Small intestine (tissue), 16 donors: ENCODE results near the gene CACYBP. TPM values are rescaled to one million over a fixed set of nuclear protein-coding genes. Genes with fewer than 3 reads are reported as not detected.

Experiments
- DNase-seq, 2 donors: peaks; one replicate each; pipeline versions ENCODE4 v3.0.0 to v3.0.0-alpha.2; 2013
- FAIRE-seq: peaks from 2 replicates; lab custom pipeline; 2012; peaks lifted over from hg19 to GRCh38; lab: Jason Lieb, UNC
- H3K27ac ChIP-seq, 3 donors: one replicate each; pipeline ENCODE4 v1.5.1; 2013; ENCODE audit warnings: low read length in 2 of 3, mild to moderate bottlenecking in 2 of 3, control low read depth in 1 of 3, inconsistent platforms in 1 of 3, low read depth in 1 of 3, moderate library complexity in 1 of 3
- H3K27me3 ChIP-seq, 3 donors: one replicate each; pipeline ENCODE4 v1.6.1; 2013; ENCODE audit warnings: low read length in 3 of 3, inconsistent platforms in 1 of 3; ENCODE audit not compliant: control insufficient read depth in 3 of 3, insufficient read depth in 3 of 3
- H3K36me3 ChIP-seq, 3 donors: one replicate each; pipeline ENCODE4 v1.6.1; 2013; ENCODE audit warnings: low read length in 3 of 3, inconsistent platforms in 1 of 3, low read depth in 1 of 3, mild to moderate bottlenecking in 1 of 3, moderate library complexity in 1 of 3; ENCODE audit not compliant: control insufficient read depth in 3 of 3, insufficient read depth in 2 of 3
- H3K4me1 ChIP-seq, 3 donors: one replicate each; pipeline ENCODE4 v1.6.1; 2013; ENCODE audit warnings: low read length in 2 of 3, inconsistent platforms in 1 of 3, low read depth in 1 of 3, mild to moderate bottlenecking in 1 of 3, moderate library complexity in 1 of 3; ENCODE audit not compliant: control insufficient read depth in 3 of 3, insufficient read depth in 2 of 3
- H3K4me3 ChIP-seq, 3 donors: one replicate each; pipeline ENCODE4 v1.5.1; 2013; ENCODE audit warnings: low read length in 3 of 3, control low read depth in 1 of 3, inconsistent platforms in 1 of 3, low read depth in 1 of 3, mild to moderate bottlenecking in 1 of 3, moderate library complexity in 1 of 3
- H3K9me3 ChIP-seq, 2 donors: one replicate each; pipeline ENCODE4 v1.6.1; 2013; ENCODE audit warnings: low read depth in 1 of 2, low read length in 1 of 2; ENCODE audit not compliant: control insufficient read depth in 2 of 2, insufficient read depth in 1 of 2
- WGBS, 3 donors: extraction: QIAGEN DNeasy Blood & Tissue Kit; methylation state at CpG; one replicate each; pipeline ENCODE4 v1.1.7; 2013; 5-methylcytosine and 5-hydroxymethylcytosine counted together
- long read RNA-seq, 10 donors: transcript quantifications; one replicate each; lab custom pipeline, GENCODE V29; 2026
- polyA plus RNA-seq, 4 donors: library from polyadenylated mRNA; stranded (reverse) in 3 of 4; unstranded in 1 of 4; fragments of 200-250 nt in 3 of 4; fragments of 120-200 nt in 1 of 4; gene quantifications; one replicate each; pipeline versions ENCODE4 v1.2.1 to v1.2.3, GENCODE V29; 2013
- donor health status: healthy with polysubstance abuse.
- donor health status: control.
- donor health status: control.
- donor health status: Bipolar disorder and iron deficiency.
- donor health status: healthy.

CACYBP gene
- polyA plus RNA-seq: 10 to 100 TPM; 42.4 to 99.8 (median 73.2) TPM
- long read RNA-seq, donor 1: 0 reads
- long read RNA-seq, donor 2, transcript CACYBP-207 (5 exons, 804 nt): minor isoform, 6 of 32 reads
- long read RNA-seq, donor 2, transcript CACYBP-201 (6 exons, 2,766 nt): major isoform, 26 of 32 reads
- long read RNA-seq, donor 2, partial matches to known transcripts: 0 of 32 reads
- long read RNA-seq, donor 2, other reads (novel, unspliced or antisense): 0 of 32 reads
- long read RNA-seq, donor 3, transcript CACYBP-207 (5 exons, 804 nt): minor isoform, 5 of 50 reads
- long read RNA-seq, donor 3, transcript CACYBP-201 (6 exons, 2,766 nt): major isoform, 27 of 50 reads
- long read RNA-seq, donor 3, partial matches to known transcripts: 5 of 50 reads
- long read RNA-seq, donor 3, other reads (novel, unspliced or antisense): 11 of 50 reads
- long read RNA-seq, donor 4, partial matches to known transcripts: 0 of 2 reads
- long read RNA-seq, donor 4, other reads (novel, unspliced or antisense): 0 of 2 reads
- long read RNA-seq, donor 5, transcript CACYBP-201 (6 exons, 2,766 nt): major isoform, 10 of 14 reads
- long read RNA-seq, donor 5, partial matches to known transcripts: 0 of 14 reads
- long read RNA-seq, donor 5, other reads (novel, unspliced or antisense): 0 of 14 reads
- long read RNA-seq, donor 6, transcript CACYBP-207 (5 exons, 804 nt): minor isoform, 10 of 59 reads
- long read RNA-seq, donor 6, transcript CACYBP-201 (6 exons, 2,766 nt): major isoform, 32 of 59 reads
- long read RNA-seq, donor 6, partial matches to known transcripts: 5 of 59 reads
- long read RNA-seq, donor 6, other reads (novel, unspliced or antisense): 6 of 59 reads
- long read RNA-seq, donor 7: 0 reads
- long read RNA-seq, donor 8, partial matches to known transcripts: 0 of 5 reads
- long read RNA-seq, donor 8, other reads (novel, unspliced or antisense): 0 of 5 reads
- long read RNA-seq, donor 9, transcript CACYBP-201 (6 exons, 2,766 nt): major isoform, 8 of 24 reads
- long read RNA-seq, donor 9, partial matches to known transcripts: 14 of 24 reads
- long read RNA-seq, donor 9, other reads (novel, unspliced or antisense): 0 of 24 reads
- long read RNA-seq, donor 10, transcript CACYBP-207 (5 exons, 804 nt): minor isoform, 13 of 193 reads
- long read RNA-seq, donor 10, transcript CACYBP-201 (6 exons, 2,766 nt): major isoform, 56 of 193 reads
- long read RNA-seq, donor 10, partial matches to known transcripts: 33 of 193 reads
- long read RNA-seq, donor 10, other reads (novel, unspliced or antisense): 86 of 193 reads

- 0 to 1% (median 0%) methylated on average over 61 to 71 of the region's 71 CpGs for WGBS, 3 donors
- Histone ChIP-seq H3K27me3 (no peaks in the 10 kb centered on the region), H3K36me3 (peaks cover 0 to under 1% (median 0%) of the 10 kb centered on the region in 3 donors), H3K27ac (peak within 1 kb of the TSS; percentile 88 to 95 (median 94)), H3K4me1 (peaks cover 0 to 29% (median 2%) of the 10 kb centered on the region in 3 donors), H3K9me3 (no peaks in the 10 kb centered on the region), H3K4me3 (peak within 1 kb of the TSS; percentile 71 to 90 (median 84))
- FAIRE-seq: no peak
- peak in 1 of 2 donors; percentile 53 for DNase-seq
Observed at GRCh38 chr1:174999936-175000696, at the start of gene CACYBP. TSS of gene CACYBP (plus strand) at chr1:174999947. CDS start at chr1:175000181, 234 bp downstream.

GRCh38 chr1:174953285-174954072 lies 46.3 kb upstream of the CACYBP start:
- Histone ChIP-seq H3K9me3 (no peaks in the 10 kb centered on the region), H3K4me3 (no peak overlapping the region), H3K36me3 (peaks cover 0 to 2% (median 1%) of the 10 kb centered on the region in 3 donors), H3K27ac (peak overlapping the region; percentile 64 to 93 (median 85)), H3K4me1 (peaks cover 0 to 43% (median 6%) of the 10 kb centered on the region in 3 donors), H3K27me3 (no peaks in the 10 kb centered on the region)
- 11 to 50% (median 30%) methylated on average over 11 of the region's 11 CpGs for WGBS, 3 donors
- FAIRE-seq (no peak), DNase-seq (peak; percentile 70 to 84)

GRCh38 chr1:174954073-174954460 lies 45.7 kb upstream of the CACYBP start:
- no peak overlapping the region for H3K4me3 ChIP-seq
- peaks cover 0 to 2% (median 1%) of the 10 kb centered on the region in 3 donors for H3K36me3 ChIP-seq
- H3K27me3 ChIP-seq: no peaks in the 10 kb centered on the region
- no peaks in the 10 kb centered on the region for H3K9me3 ChIP-seq
- H3K4me1 ChIP-seq: peaks cover 0 to 43% (median 6%) of the 10 kb centered on the region in 3 donors
- DNase-seq (peak; percentile 66 to 77), FAIRE-seq (no peak)
- H3K27ac ChIP-seq: peak overlapping the region; percentile 21 to 93 (median 32)

GRCh38 chr1:174954671-174955669 lies 44.8 kb upstream of the CACYBP start:
- no peaks in the 10 kb centered on the region for H3K27me3 ChIP-seq
- no peaks in the 10 kb centered on the region for H3K9me3 ChIP-seq
- no peak overlapping the region for H3K4me3 ChIP-seq
- peaks cover 0 to 2% (median 1%) of the 10 kb centered on the region in 3 donors for H3K36me3 ChIP-seq
- peak overlapping the region; percentile 48 to 93 (median 91) for H3K27ac ChIP-seq
- FAIRE-seq (no peak), DNase-seq (peak in 1 of 2 donors; percentile 35)
- H3K4me1 ChIP-seq: peaks cover 0 to 38% (median 6%) of the 10 kb centered on the region in 3 donors
- 34 to 37% (median 36%) methylated on average over 3 of the region's 3 CpGs for WGBS, 3 donors

GRCh38 chr1:174956086-174956485 lies 43.7 kb upstream of the CACYBP start:
- FAIRE-seq: no peak
- peak overlapping the region in 1 of 3 donors; percentile 10 for H3K27ac ChIP-seq
- WGBS, 3 donors: 93 to 97% (median 97%) methylated on average over 3 of the region's 3 CpGs

GRCh38 chr1:174956976-174957375 lies 42.8 kb upstream of the CACYBP start:
- no peak overlapping the region for H3K4me3 ChIP-seq
- no peak for DNase-seq
- no peak overlapping the region for H3K27ac ChIP-seq
- peaks cover 0 to 36% (median 6%) of the 10 kb centered on the region in 3 donors for H3K4me1 ChIP-seq
- no peaks in the 10 kb centered on the region for H3K9me3 ChIP-seq
- H3K27me3 ChIP-seq: no peaks in the 10 kb centered on the region
- no peak for FAIRE-seq
- H3K36me3 ChIP-seq: peaks cover 0 to 2% (median 0%) of the 10 kb centered on the region in 3 donors

More at GRCh38 chr1:174956086-174956485, 43.7 kb upstream of the CACYBP start:
- peaks cover 0 to 2% (median 1%) of the 10 kb centered on the region in 3 donors for H3K36me3 ChIP-seq
- H3K27me3 ChIP-seq: no peaks in the 10 kb centered on the region
- no peaks in the 10 kb centered on the region for H3K9me3 ChIP-seq
- H3K4me3 ChIP-seq: no peak overlapping the region
- peaks cover 0 to 37% (median 6%) of the 10 kb centered on the region in 3 donors for H3K4me1 ChIP-seq
- DNase-seq: no peak
